ENCODE measurements around the gene TAPT1. TPM values are rescaled to one million over a fixed set of nuclear protein-coding genes. Genes with fewer than 3 reads are reported as not detected.
A peak's percentile ranks its signal among the peaks of the same experiment; 100 is the strongest.

Gene TAPT1
- total RNA-seq, 1 experiment from 2014 or later: 17.3 TPM

DNA sequence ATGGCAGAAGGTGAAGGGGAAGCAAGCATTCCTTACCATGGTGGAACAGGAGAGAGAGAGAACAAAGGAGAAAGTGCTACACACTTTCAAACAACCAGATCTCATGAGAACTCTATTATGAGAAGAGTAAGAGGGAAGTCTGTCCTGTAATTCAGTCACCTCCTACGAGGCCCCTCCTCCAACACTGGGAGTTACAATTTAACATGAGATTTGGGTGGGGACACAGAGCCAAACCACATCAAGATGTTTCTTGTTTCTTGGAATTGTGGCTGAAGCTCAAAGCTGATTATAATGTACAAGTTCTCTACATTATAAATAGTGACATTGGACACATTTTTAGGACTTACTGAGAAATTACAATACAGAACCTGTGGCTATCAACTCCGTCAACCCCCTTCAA lies 29.5 kb upstream of the TAPT1 start:
- H3K4me1 ChIP-seq (ENCODE audit: control insufficient read depth, insufficient read depth, low read length): no peaks in the 10 kb centered on the region
- no peaks in the 10 kb centered on the region for H3K36me3 ChIP-seq (ENCODE audit: control insufficient read depth, insufficient read depth, low read length)
- POLR2A ChIA-PET: no interaction called here
- no peak overlapping the region for H3K27ac ChIP-seq (ENCODE audit: low read length)
- intact Hi-C loops (cut with micrococcal nuclease; ENCODE audit: unreplicated experiment) (no loop called here), in situ Hi-C loops (cut with HindIII; ENCODE audit: low pct_unique_long_range_greater_than_20kb, low sequenced_read_pairs) (no loop called here)
- H3K9me3 ChIP-seq (ENCODE audit: control insufficient read depth, insufficient read depth, low read depth, low read length): no peaks in the 10 kb centered on the region
- TF ChIP-seq, protein P1, sequence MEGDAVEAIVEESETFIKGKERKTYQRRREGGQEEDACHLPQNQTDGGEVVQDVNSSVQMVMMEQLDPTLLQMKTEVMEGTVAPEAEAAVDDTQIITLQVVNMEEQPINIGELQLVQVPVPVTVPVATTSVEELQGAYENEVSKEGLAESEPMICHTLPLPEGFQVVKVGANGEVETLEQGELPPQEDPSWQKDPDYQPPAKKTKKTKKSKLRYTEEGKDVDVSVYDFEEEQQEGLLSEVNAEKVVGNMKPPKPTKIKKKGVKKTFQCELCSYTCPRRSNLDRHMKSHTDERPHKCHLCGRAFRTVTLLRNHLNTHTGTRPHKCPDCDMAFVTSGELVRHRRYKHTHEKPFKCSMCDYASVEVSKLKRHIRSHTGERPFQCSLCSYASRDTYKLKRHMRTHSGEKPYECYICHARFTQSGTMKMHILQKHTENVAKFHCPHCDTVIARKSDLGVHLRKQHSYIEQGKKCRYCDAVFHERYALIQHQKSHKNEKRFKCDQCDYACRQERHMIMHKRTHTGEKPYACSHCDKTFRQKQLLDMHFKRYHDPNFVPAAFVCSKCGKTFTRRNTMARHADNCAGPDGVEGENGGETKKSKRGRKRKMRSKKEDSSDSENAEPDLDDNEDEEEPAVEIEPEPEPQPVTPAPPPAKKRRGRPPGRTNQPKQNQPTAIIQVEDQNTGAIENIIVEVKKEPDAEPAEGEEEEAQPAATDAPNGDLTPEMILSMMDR (IDR thresholded peaks at IDR 0.05): no peak
- no peak for TF ChIP-seq TCF7L2 (IDR thresholded peaks at IDR 0.05; ENCODE audit: low read depth, low read length)
- TF ChIP-seq SIN3A (IDR thresholded peaks at IDR 0.05; ENCODE audit: borderline replicate concordance, insufficient read depth, low read depth, low read length): no peak
- no peak for TF ChIP-seq POLR2AphosphoS5 (IDR thresholded peaks at IDR 0.05; ENCODE audit: low read depth, low read length)
- TF ChIP-seq, protein P2, sequence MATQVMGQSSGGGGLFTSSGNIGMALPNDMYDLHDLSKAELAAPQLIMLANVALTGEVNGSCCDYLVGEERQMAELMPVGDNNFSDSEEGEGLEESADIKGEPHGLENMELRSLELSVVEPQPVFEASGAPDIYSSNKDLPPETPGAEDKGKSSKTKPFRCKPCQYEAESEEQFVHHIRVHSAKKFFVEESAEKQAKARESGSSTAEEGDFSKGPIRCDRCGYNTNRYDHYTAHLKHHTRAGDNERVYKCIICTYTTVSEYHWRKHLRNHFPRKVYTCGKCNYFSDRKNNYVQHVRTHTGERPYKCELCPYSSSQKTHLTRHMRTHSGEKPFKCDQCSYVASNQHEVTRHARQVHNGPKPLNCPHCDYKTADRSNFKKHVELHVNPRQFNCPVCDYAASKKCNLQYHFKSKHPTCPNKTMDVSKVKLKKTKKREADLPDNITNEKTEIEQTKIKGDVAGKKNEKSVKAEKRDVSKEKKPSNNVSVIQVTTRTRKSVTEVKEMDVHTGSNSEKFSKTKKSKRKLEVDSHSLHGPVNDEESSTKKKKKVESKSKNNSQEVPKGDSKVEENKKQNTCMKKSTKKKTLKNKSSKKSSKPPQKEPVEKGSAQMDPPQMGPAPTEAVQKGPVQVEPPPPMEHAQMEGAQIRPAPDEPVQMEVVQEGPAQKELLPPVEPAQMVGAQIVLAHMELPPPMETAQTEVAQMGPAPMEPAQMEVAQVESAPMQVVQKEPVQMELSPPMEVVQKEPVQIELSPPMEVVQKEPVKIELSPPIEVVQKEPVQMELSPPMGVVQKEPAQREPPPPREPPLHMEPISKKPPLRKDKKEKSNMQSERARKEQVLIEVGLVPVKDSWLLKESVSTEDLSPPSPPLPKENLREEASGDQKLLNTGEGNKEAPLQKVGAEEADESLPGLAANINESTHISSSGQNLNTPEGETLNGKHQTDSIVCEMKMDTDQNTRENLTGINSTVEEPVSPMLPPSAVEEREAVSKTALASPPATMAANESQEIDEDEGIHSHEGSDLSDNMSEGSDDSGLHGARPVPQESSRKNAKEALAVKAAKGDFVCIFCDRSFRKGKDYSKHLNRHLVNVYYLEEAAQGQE (IDR thresholded peaks at IDR 0.05; ENCODE audit: insufficient read depth in 1 of 2, low read depth in 2 of 2, low read length in 1 of 2): no peak
- no peak for DNase-seq (ENCODE audit: low read depth, low spot score)
- no peaks in the 10 kb centered on the region for H3K27me3 ChIP-seq (ENCODE audit: control insufficient read depth, insufficient read depth, low read length)
- CTCF ChIA-PET: no interaction called here
- H3K4me3 ChIP-seq (ENCODE audit: low read depth in 2 of 2, low read length in 2 of 2): no peak overlapping the region
- no TSS peak for BruUV-seq (replicated peaks)
- no peak for ATAC-seq

- no TSS peak for BruUV-seq (replicated peaks)
Observed at GRCh38 chr4:16253127-16253960, 27.1 kb upstream of the TAPT1 start.

More at GRCh38 chr4:16253127-16253960, 27.1 kb upstream of the TAPT1 start:
- ChIA-PET CTCF (no interaction called here), POLR2A (no interaction called here)
- ATAC-seq (peak; percentile 72; the same call in 1 of the 2 replicates), DNase-seq (ENCODE audit: low read depth, low spot score) (peak; percentile 4)
- Histone ChIP-seq H3K4me1 (ENCODE audit: control insufficient read depth, insufficient read depth, low read length) (no peaks in the 10 kb centered on the region), H3K9me3 (ENCODE audit: control insufficient read depth, insufficient read depth, low read depth, low read length) (no peaks in the 10 kb centered on the region), H3K27ac (ENCODE audit: low read length) (no peak overlapping the region), H3K27me3 (ENCODE audit: control insufficient read depth, insufficient read depth, low read length) (no peaks in the 10 kb centered on the region), H3K36me3 (ENCODE audit: control insufficient read depth, insufficient read depth, low read length) (no peaks in the 10 kb centered on the region), H3K4me3 (ENCODE audit: low read depth in 2 of 2, low read length in 2 of 2) (no peak overlapping the region)
- TF ChIP-seq, protein P1 (IDR thresholded peaks at IDR 0.05): no peak
- TF ChIP-seq POLR2AphosphoS5 (IDR thresholded peaks at IDR 0.05; ENCODE audit: low read depth, low read length) (no peak), TCF7L2 (IDR thresholded peaks at IDR 0.05; ENCODE audit: low read depth, low read length) (no peak), SIN3A (IDR thresholded peaks at IDR 0.05; ENCODE audit: borderline replicate concordance, insufficient read depth, low read depth, low read length) (no peak)
- TF ChIP-seq, protein P2 (IDR thresholded peaks at IDR 0.05; ENCODE audit: insufficient read depth in 1 of 2, low read depth in 2 of 2, low read length in 1 of 2): no peak
- in situ Hi-C loops (cut with HindIII; ENCODE audit: low pct_unique_long_range_greater_than_20kb, low sequenced_read_pairs): no loop called here
- intact Hi-C loops (cut with micrococcal nuclease; ENCODE audit: unreplicated experiment): no loop called here
